Measurements from ENCODE around the gene MCRIP1. TPM values are rescaled to one million over a fixed set of nuclear protein-coding genes. Genes with fewer than 3 reads are reported as not detected.

Gene MCRIP1
- total and polyA plus RNA-seq, 2 of the 13 experiments (the other 11 are each of a cell fraction or from before 2014, with no cell fraction given): 79.7 to 84.9 TPM

GRCh38 chr17:81863123-81863675 lies 30.1 kb upstream of the MCRIP1 start:
- BruUV-seq (replicated peaks): no TSS peak
- ChIA-PET POLR2A (interaction anchor here (0.5 to 3.7 kb wide), 10 partner anchors 10 to 1186 kb away, joined by 3 to 21 read pairs (median 4); partner anchors contain the start of genes DCXR and MCRIP1), CTCF (ENCODE audit: low intra/inter-chr PET ratio, low total read pairs) (no interaction called here)
- no peak for ATAC-seq
- peaks cover 15 to 37% of the 10 kb centered on the region in 2 experiments for H3K36me3 ChIP-seq (replicated peaks in 1 of 2; ENCODE audit: control insufficient read depth in 1 of 2, insufficient read depth in 2 of 2, low read length in 2 of 2)
- WGBS (ENCODE audit: low lambda C conversion rate): 64% methylated on average over 6 of the region's 6 CpGs
- H3K79me2 ChIP-seq (ENCODE audit: insufficient read depth, low read length): peaks cover 56% of the 10 kb centered on the region
- DNase-seq (ENCODE audit: low spot score): no peak
- intact Hi-C loops (cut with micrococcal nuclease; ENCODE audit: unreplicated experiment): loop anchor here (5.0 kb wide), 1 partner anchor 41 kb away; no protein-coding TSS in a partner anchor
- peak overlapping the region; percentile 78 for H3K4me2 ChIP-seq (ENCODE audit: low read depth, low read length)
- in situ Hi-C loops (cut with HindIII; ENCODE audit: extremely low pct_ligation_motif_present, low pct_unique_long_range_greater_than_20kb): no loop called here
- H3K9me3 ChIP-seq (ENCODE audit: low read length): no peaks in the 10 kb centered on the region
- peaks cover 77% of the 10 kb centered on the region for H3K4me1 ChIP-seq (ENCODE audit: insufficient read depth, low read length)
- H3K4me3 ChIP-seq (replicated peaks in 1 of 3; ENCODE audit: insufficient read depth in 1 of 3, low read depth in 2 of 3, low read length in 3 of 3): peak overlapping the region in 2 of 3 experiments; percentile 13 to 91; a peak in 3 of 6 replicates
- H4K20me1 ChIP-seq (ENCODE audit: insufficient read depth, low read length): peaks cover 54% of the 10 kb centered on the region
- H3K27ac ChIP-seq (ENCODE audit: extremely low read length, insufficient read depth, low read length): peak overlapping the region; percentile 30
- no peaks in the 10 kb centered on the region; a peak in 1 of 5 replicates for H3K27me3 ChIP-seq (ENCODE audit: control insufficient read depth in 1 of 2, insufficient read depth in 2 of 2, low read length in 2 of 2)
- H2AFZ ChIP-seq (ENCODE audit: low read length): no peak overlapping the region
- no peak for FAIRE-seq
- peak overlapping the region; percentile 39 for H3K9ac ChIP-seq (ENCODE audit: insufficient read depth, low read depth, low read length)
- TF ChIP-seq HOXA3 (CRISPR knock-in tag; IDR thresholded peaks at IDR 0.05): peak; percentile 36; the same call in 1 of the 2 replicates
- no peak for TF ChIP-seq RBAK (CRISPR knock-in tag; IDR thresholded peaks at IDR 0.05)
- TF ChIP-seq HIVEP1 (CRISPR knock-in tag; IDR thresholded peaks at IDR 0.05): 0 out of 2 replicates have a peak, but pooled peaks have one; percentile 42
- TF ChIP-seq ZNF260 (CRISPR knock-in tag; IDR thresholded peaks at IDR 0.05; ENCODE audit: borderline replicate concordance, low read depth): no peak
- TF ChIP-seq, protein P1, sequence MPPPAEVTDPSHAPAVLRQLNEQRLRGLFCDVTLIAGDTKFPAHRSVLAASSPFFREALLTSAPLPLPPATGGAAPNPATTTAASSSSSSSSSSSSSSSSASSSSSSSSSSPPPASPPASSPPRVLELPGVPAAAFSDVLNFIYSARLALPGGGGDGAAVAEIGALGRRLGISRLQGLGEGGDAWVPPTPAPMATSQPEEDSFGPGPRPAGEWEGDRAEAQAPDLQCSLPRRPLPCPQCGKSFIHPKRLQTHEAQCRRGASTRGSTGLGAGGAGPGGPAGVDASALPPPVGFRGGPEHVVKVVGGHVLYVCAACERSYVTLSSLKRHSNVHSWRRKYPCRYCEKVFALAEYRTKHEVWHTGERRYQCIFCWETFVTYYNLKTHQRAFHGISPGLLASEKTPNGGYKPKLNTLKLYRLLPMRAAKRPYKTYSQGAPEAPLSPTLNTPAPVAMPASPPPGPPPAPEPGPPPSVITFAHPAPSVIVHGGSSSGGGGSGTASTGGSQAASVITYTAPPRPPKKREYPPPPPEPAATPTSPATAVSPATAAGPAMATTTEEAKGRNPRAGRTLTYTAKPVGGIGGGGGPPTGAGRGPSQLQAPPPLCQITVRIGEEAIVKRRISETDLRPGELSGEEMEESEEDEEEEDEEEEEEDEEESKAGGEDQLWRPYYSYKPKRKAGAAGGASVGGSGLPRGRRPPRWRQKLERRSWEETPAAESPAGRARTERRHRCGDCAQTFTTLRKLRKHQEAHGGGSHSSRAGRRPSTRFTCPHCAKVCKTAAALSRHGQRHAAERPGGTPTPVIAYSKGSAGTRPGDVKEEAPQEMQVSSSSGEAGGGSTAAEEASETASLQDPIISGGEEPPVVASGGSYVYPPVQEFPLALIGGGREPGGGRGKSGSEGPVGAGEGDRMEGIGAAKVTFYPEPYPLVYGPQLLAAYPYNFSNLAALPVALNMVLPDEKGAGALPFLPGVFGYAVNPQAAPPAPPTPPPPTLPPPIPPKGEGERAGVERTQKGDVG (CRISPR knock-in tag; IDR thresholded peaks at IDR 0.05; ENCODE audit: borderline replicate concordance): 0 out of 2 replicates have a peak, but pooled peaks have one; percentile 86
- TF ChIP-seq ZNF674 (CRISPR knock-in tag; IDR thresholded peaks at IDR 0.05; ENCODE audit: low read depth): no peak
- TF ChIP-seq, protein P2, sequence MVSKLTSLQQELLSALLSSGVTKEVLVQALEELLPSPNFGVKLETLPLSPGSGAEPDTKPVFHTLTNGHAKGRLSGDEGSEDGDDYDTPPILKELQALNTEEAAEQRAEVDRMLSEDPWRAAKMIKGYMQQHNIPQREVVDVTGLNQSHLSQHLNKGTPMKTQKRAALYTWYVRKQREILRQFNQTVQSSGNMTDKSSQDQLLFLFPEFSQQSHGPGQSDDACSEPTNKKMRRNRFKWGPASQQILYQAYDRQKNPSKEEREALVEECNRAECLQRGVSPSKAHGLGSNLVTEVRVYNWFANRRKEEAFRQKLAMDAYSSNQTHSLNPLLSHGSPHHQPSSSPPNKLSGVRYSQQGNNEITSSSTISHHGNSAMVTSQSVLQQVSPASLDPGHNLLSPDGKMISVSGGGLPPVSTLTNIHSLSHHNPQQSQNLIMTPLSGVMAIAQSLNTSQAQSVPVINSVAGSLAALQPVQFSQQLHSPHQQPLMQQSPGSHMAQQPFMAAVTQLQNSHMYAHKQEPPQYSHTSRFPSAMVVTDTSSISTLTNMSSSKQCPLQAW (CRISPR knock-in tag; IDR thresholded peaks at IDR 0.05): peak; percentile 49; the same call in 1 of the 2 replicates
- TF ChIP-seq ZNF572 (CRISPR knock-in tag; IDR thresholded peaks at IDR 0.05): no peak
- TF ChIP-seq STAT5B (CRISPR knock-in tag; IDR thresholded peaks at IDR 0.05): no peak
- TF ChIP-seq XRCC5 (optimal IDR thresholded peaks at IDR 0.05; ENCODE audit: low read length): no peak
- TF ChIP-seq HNF4G (IDR thresholded peaks at IDR 0.05; ENCODE audit: borderline replicate concordance, low read depth, low read length): peak; percentile 54; the same call in 1 of the 2 replicates
- TF ChIP-seq HNF4G (CRISPR knock-in tag; IDR thresholded peaks at IDR 0.05; ENCODE audit: borderline replicate concordance, low read depth): no peak
- no peak for TF ChIP-seq NR2F6 (IDR thresholded peaks at IDR 0.05)
- 0 out of 2 replicates have a peak, but pooled peaks have one; percentile 5 for TF ChIP-seq NR2F6 (CRISPR knock-in tag; IDR thresholded peaks at IDR 0.05)
- no peak for TF ChIP-seq NCOA2 (CRISPR knock-in tag; IDR thresholded peaks at IDR 0.05)
- peak; percentile 38; the same call in 1 of the 2 replicates for TF ChIP-seq ZZZ3 (CRISPR knock-in tag; IDR thresholded peaks at IDR 0.05; ENCODE audit: borderline replicate concordance)
- TF ChIP-seq POLR2A (IDR thresholded peaks at IDR 0.05; ENCODE audit: insufficient read depth in 1 of 2, low read depth in 2 of 2, low read length in 2 of 2): 0 out of 4 replicates have a peak, but pooled peaks of 1 of the 2 experiments have one; percentile 7
- no peak for TF ChIP-seq ZEB1 (IDR thresholded peaks at IDR 0.05; ENCODE audit: insufficient replicate concordance, low read depth)
